HepG2 (cell line): ENCODE results near the gene SLC19A3. TPM values are rescaled to one million over a fixed set of nuclear protein-coding genes. Genes with fewer than 3 reads are reported as not detected.

Experiments used
- BRD4 ChIP-seq: sonication (generic); formaldehyde crosslinking; IDR thresholded peaks from 2 replicates; pipeline ENCODE4 v1.4.0; 2020; ENCODE audit warnings: missing genetic modification reagents
- CENPX ChIP-seq: sonication (generic); formaldehyde crosslinking; IDR thresholded peaks from 2 replicates; pipeline ENCODE4 v1.9.0; 2021; ENCODE audit warnings: mild to moderate bottlenecking, missing genetic modification reagents, moderate library complexity
- CHCHD3 ChIP-seq: sonication (generic); formaldehyde crosslinking; IDR thresholded peaks from 2 replicates; pipeline ENCODE4 v1.8.0; 2022; ENCODE audit warnings: mild to moderate bottlenecking, missing genetic modification reagents, moderate library complexity
- DBP ChIP-seq: sonication (generic); formaldehyde crosslinking; IDR thresholded peaks from 2 replicates; pipeline ENCODE4 v1.4.0; 2020; ENCODE audit warnings: missing genetic modification reagents; ENCODE audit errors: not compliant biosample characterization
- DPF2 ChIP-seq: sonication (generic); formaldehyde crosslinking; IDR thresholded peaks from 2 replicates; pipeline ENCODE4 v1.4.0; 2020; ENCODE audit warnings: mild to moderate bottlenecking, low read depth, missing genetic modification reagents, borderline replicate concordance
- FOXC1 ChIP-seq: sonication (generic); formaldehyde crosslinking; IDR thresholded peaks from 2 replicates; pipeline ENCODE4 v1.8.0; 2022; ENCODE audit warnings: mild to moderate bottlenecking, missing genetic modification reagents, borderline replicate concordance
- KIAA2018 ChIP-seq: sonication (generic); formaldehyde crosslinking; IDR thresholded peaks from 2 replicates; pipeline ENCODE4 v1.5.0; 2020; ENCODE audit warnings: mild to moderate bottlenecking, missing genetic modification reagents, borderline replicate concordance
- MIER2 ChIP-seq: IDR thresholded peaks from 2 replicates; pipeline ENCODE4 v1.6.1; 2016; ENCODE audit warnings: missing biosample characterization, missing genetic modification reagents
- PCBP1 ChIP-seq: fragments of 200-400 bp; formaldehyde crosslinking; IDR thresholded peaks from 2 replicates; pipeline ENCODE4 v1.6.1; 2017; ENCODE audit warnings: mild to moderate bottlenecking, low read depth, low read length, borderline replicate concordance
- PHF21A ChIP-seq: sonication (generic); formaldehyde crosslinking; IDR thresholded peaks from 2 replicates; pipeline ENCODE4 v1.5.0; 2020; ENCODE audit warnings: mild to moderate bottlenecking, missing genetic modification reagents
- SETDB1 ChIP-seq: sonication (generic); formaldehyde crosslinking; IDR thresholded peaks from 2 replicates; pipeline ENCODE4 v1.5.1; 2020; ENCODE audit warnings: missing genetic modification reagents, mild to moderate bottlenecking, borderline replicate concordance
- SMAD9 ChIP-seq: sonication (generic); formaldehyde crosslinking; IDR thresholded peaks from 2 replicates; pipeline ENCODE4 v1.5.1; 2020; ENCODE audit warnings: mild to moderate bottlenecking, missing genetic modification reagents
- SRSF1 ChIP-seq: fragments of 200-400 bp; formaldehyde crosslinking; optimal IDR thresholded peaks from 2 replicates; pipeline ENCODE3; 2017; ENCODE audit warnings: mild to moderate bottlenecking, low read depth, low read length, moderate library complexity
- ZNF354B ChIP-seq: sonication (generic); formaldehyde crosslinking; IDR thresholded peaks from 2 replicates; pipeline ENCODE4 v1.8.0; 2022; ENCODE audit warnings: mild to moderate bottlenecking, missing genetic modification reagents
- ZNF510 ChIP-seq: sonication (generic); formaldehyde crosslinking; IDR thresholded peaks from 2 replicates; pipeline ENCODE4 v1.4.0; 2020; ENCODE audit warnings: low read depth, mild to moderate bottlenecking, missing genetic modification reagents
- ZNF674 ChIP-seq: sonication (generic); formaldehyde crosslinking; IDR thresholded peaks from 2 replicates; pipeline ENCODE4 v1.5.0; 2020; ENCODE audit warnings: low read depth, mild to moderate bottlenecking, missing genetic modification reagents
- ZNF770 ChIP-seq: sonication (generic); formaldehyde crosslinking; IDR thresholded peaks from 2 replicates; pipeline ENCODE4 v1.5.0; 2020; ENCODE audit warnings: mild to moderate bottlenecking, missing genetic modification reagents
- ZSCAN20 ChIP-seq: sonication (generic); formaldehyde crosslinking; IDR thresholded peaks from 2 replicates; pipeline ENCODE4 v1.4.0; 2020; ENCODE audit warnings: missing genetic modification reagents, mild to moderate bottlenecking, borderline replicate concordance
- polyA plus RNA-seq, 8 experiments: library from polyadenylated mRNA; depleted of rRNA in 3 of 8; stranded (reverse) in 7 of 8; unstranded in 1 of 8; fragments of >200 nt; fragmentation: Illumina TruSeq in 4 of 8; extraction: Trizol in 4 of 8; gene quantifications; 2 replicates each; pipeline versions ENCODE4 v1.2.1 to v1.2.3, GENCODE V29; 2011 to 2016; ENCODE audit warnings: low read depth in 4 of 8, missing spikeins in 1 of 8, mixed read lengths in 1 of 8; ENCODE audit not compliant: insufficient read depth in 1 of 8
- total RNA-seq, 5 experiments: library from RNA; depleted of rRNA; stranded (reverse); fragments of >200 nt; fragmentation: Illumina TruSeq; extraction: Trizol; gene quantifications; 2 replicates each; pipeline ENCODE4 v1.2.3, GENCODE V29; 2016; ENCODE audit warnings: low read depth in 1 of 5

Gene SLC19A3
- total and polyA plus RNA-seq, 2 of the 13 experiments (the other 11 are each of a cell fraction or from before 2014, with no cell fraction given): 2.3 to 5.2 TPM

GRCh38 chr2:227717687-227718567, at the start of gene SLC19A3 (continued):
- TF ChIP-seq PCBP1 (no peak), SETDB1 (CRISPR knock-in tag) (no peak), BRD4 (CRISPR knock-in tag) (no peak), SRSF1 (no peak), FOXC1 (CRISPR knock-in tag) (0 out of 2 replicates have a peak, but pooled peaks have one; percentile 28), ZNF674 (CRISPR knock-in tag) (no peak), DBP (no peak), MIER2 (CRISPR knock-in tag) (no peak; the same call in 1 of the 2 replicates), ZNF770 (CRISPR knock-in tag) (no peak), ZNF510 (CRISPR knock-in tag) (0 out of 2 replicates have a peak, but pooled peaks have one; percentile 40), KIAA2018 (CRISPR knock-in tag) (no peak), ZNF354B (no peak), DPF2 (no peak), CENPX (CRISPR knock-in tag) (no peak), CHCHD3 (CRISPR knock-in tag) (no peak), PHF21A (CRISPR knock-in tag) (peak; percentile 85), SMAD9 (CRISPR knock-in tag) (0 out of 2 replicates have a peak, but pooled peaks have one; percentile 79), ZSCAN20 (CRISPR knock-in tag) (no peak)
